GM21367 (cell line): Measurements from ENCODE around the gene RIC8B.
A peak's percentile ranks its signal among the peaks of the same experiment; 100 is the strongest.
"Not testable (repeated sequence)": the region's sequence is repeated elsewhere in the genome, so short reads cannot be mapped to it uniquely, and the experiment has no call there.

ENCODE experiments used
- ATAC-seq: cut with Tn5 transposase; IDR thresholded peaks from one replicate; pipeline ENCODE4 v1.9.1; 2021; ENCODE audit not compliant: unreplicated experiment

RIC8B gene

GRCh38 chr12:106774005-106774807 lies at the start of gene RIC8B:
Gene RIC8B (plus strand): TSS chr12:106774682. CDS start chr12:106774746, 64 bp downstream.
- peak; percentile 69 for ATAC-seq

GRCh38 chr12:106724934-106725333 lies 49.5 kb upstream of the RIC8B start:
- ATAC-seq: no peak

- not testable (repeated sequence) for ATAC-seq
Measured at GRCh38 chr12:106726603-106727202, 47.8 kb upstream of the RIC8B start.

GRCh38 chr12:106729611-106730010 lies 44.9 kb upstream of the RIC8B start:
- no peak for ATAC-seq

- no peak for ATAC-seq
Measured at GRCh38 chr12:106732890-106733289, 41.6 kb upstream of the RIC8B start.

GRCh38 chr12:106733660-106734059 lies 40.8 kb upstream of the RIC8B start:
- ATAC-seq: no peak

- ATAC-seq: no peak
Measured at GRCh38 chr12:106736051-106736957, 38.2 kb upstream of the RIC8B start.

- ATAC-seq: no peak
Measured at GRCh38 chr12:106739318-106739717, 35.2 kb upstream of the RIC8B start.

- no peak for ATAC-seq
Measured at GRCh38 chr12:106739815-106740530, 34.5 kb upstream of the RIC8B start.

- ATAC-seq: no peak
Measured at GRCh38 chr12:106740818-106741217, 33.7 kb upstream of the RIC8B start.

GRCh38 chr12:106741247-106741646 lies 33.2 kb upstream of the RIC8B start:
- no peak for ATAC-seq

- no peak for ATAC-seq
Measured at GRCh38 chr12:106743270-106743988, 31.1 kb upstream of the RIC8B start.

- ATAC-seq: no peak
Measured at GRCh38 chr12:106744600-106744999, 29.9 kb upstream of the RIC8B start.

GRCh38 chr12:106745181-106745745 lies 29.2 kb upstream of the RIC8B start:
- no peak for ATAC-seq

- no peak for ATAC-seq
Measured at GRCh38 chr12:106747973-106748436, 26.5 kb upstream of the RIC8B start.

GRCh38 chr12:106750524-106750923 lies 24.0 kb upstream of the RIC8B start:
- no peak for ATAC-seq

- ATAC-seq: peak; percentile 98
Measured at GRCh38 chr12:106753526-106753925, 21.0 kb upstream of the RIC8B start.

GRCh38 chr12:106754331-106754730 lies 20.2 kb upstream of the RIC8B start:
- no peak for ATAC-seq

GRCh38 chr12:106757623-106758348 lies 16.7 kb upstream of the RIC8B start:
- ATAC-seq: no peak
